Heart left ventricle (tissue), 13 donors: ENCODE data around the gene SMAD3.

Experiments used
- POLR2A ChIP-seq, 2 donors: fragments of 450-650 bp; IDR thresholded peaks; one replicate each; pipeline ENCODE4 v1.6.1; 2017; ENCODE audit warnings: antibody characterized with exemption in 2 of 2, mild to moderate bottlenecking in 2 of 2, moderate library complexity in 2 of 2
- TF ChIP-seq, protein P1 (sequence below), 12 donors: fragments of 200-600 bp; sonication (generic) in 4 of 12; IDR thresholded peaks; one replicate each; pipeline versions ENCODE4 v1.5.0 to v1.8.0; 2018 to 2022; ENCODE audit warnings: antibody characterized with exemption in 12 of 12, mild to moderate bottlenecking in 5 of 12
- donor health status: ischemic (EF 13 %, LVEDD 7.1; RV severe dilation, severe dysfunction).
- donor health status: DM: no; HTN: yes; CAD: no.
- donor health status: DM: no; HTN: no; CAD: no.
- donor health status: ischemic (EF 25% LVEDD 6.9; RV normal size, moderate dysfunction).
- donor health status: ischemic (EF 25% LVEDD 5.7; RV mildly dilated, moderate dysfunction).
- donor health status: ischemic (EF 35%, LVEDD 5.7; RV mildly dilated, moderate dysfunction).
- donor health status: nonischemic (EF 11% LVEDD 7.7; RV severe dilation, severe dysfunction).
- donor health status: DM: yes; HTN: yes; CAD: no.
- donor health status: PGD.
- donor health status: ischemic (EF 29% LVEDD 5.4; RV normal size, mild dysfunction).
- donor health status: nonischemic (EF 23%, LVEDD 6.1; RV moderate dilation, normal function).

GRCh38 chr15:67173005-67173404 lies 107.6 kb downstream of the SMAD3 start:
- TF ChIP-seq POLR2A (IDR thresholded peaks at IDR 0.05), result no peak
- TF ChIP-seq, protein P1, sequence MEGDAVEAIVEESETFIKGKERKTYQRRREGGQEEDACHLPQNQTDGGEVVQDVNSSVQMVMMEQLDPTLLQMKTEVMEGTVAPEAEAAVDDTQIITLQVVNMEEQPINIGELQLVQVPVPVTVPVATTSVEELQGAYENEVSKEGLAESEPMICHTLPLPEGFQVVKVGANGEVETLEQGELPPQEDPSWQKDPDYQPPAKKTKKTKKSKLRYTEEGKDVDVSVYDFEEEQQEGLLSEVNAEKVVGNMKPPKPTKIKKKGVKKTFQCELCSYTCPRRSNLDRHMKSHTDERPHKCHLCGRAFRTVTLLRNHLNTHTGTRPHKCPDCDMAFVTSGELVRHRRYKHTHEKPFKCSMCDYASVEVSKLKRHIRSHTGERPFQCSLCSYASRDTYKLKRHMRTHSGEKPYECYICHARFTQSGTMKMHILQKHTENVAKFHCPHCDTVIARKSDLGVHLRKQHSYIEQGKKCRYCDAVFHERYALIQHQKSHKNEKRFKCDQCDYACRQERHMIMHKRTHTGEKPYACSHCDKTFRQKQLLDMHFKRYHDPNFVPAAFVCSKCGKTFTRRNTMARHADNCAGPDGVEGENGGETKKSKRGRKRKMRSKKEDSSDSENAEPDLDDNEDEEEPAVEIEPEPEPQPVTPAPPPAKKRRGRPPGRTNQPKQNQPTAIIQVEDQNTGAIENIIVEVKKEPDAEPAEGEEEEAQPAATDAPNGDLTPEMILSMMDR (IDR thresholded peaks at IDR 0.05), result no peak
